DMS53 (cell line): Measurements from ENCODE around the gene CHEK2.
"Not testable (repeated sequence)": the region's sequence is repeated elsewhere in the genome, so short reads cannot be mapped to it uniquely, and the experiment has no call there.

Experiments
- DNase-seq: peaks from one replicate; lab custom pipeline; 2025; lab: John Stamatoyannopoulos, UW

CHEK2 gene

DNA sequence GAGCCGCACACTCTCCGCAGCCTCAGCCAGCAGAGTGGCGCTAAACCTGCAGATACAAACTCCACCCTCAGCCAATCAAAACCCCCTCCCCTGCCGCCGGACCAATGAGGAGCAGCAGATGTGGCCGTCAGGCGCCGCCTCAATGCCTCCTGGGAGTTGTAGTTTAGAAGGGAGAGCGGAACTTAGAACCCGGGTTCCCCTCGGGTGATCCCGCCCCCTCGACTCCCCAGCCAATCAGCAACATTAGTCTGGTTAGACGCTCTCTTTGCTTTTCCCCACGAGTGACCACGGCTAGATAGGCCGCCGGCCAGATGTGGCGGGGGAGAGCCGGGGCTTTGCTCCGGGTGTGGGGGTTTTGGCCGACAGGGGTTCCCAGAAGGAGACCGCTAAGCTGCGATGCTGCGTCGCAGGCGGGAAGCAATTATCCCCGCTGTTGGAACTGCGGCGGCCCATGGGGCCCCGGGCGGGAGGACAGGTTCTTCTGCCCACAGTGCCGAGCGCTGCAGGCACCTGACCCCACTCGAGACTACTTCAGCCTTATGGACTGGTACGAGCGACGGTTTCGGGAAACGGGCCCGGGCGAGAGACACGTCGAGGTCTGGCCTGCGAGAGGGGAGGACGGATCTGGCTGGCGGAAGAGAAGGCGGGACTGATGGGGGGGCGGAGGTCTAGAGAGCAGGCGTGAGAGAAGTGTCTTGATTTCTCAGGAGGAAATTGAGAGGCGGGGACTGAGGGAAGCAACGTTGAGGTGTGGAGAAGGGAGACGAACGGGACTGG lies at the start of gene CHEK2, which contains the start of gene HSCB:
Gene CHEK2 (minus strand): TSS at position 36 of the 777 bp plus-strand sequence. CDS start 7,099 bp downstream, outside the sequence.
Gene HSCB (plus strand): TSS at position 255 of the 777 bp plus-strand sequence. CDS start 57 bp downstream, at position 312.
- peak; percentile 94 for DNase-seq

DNA sequence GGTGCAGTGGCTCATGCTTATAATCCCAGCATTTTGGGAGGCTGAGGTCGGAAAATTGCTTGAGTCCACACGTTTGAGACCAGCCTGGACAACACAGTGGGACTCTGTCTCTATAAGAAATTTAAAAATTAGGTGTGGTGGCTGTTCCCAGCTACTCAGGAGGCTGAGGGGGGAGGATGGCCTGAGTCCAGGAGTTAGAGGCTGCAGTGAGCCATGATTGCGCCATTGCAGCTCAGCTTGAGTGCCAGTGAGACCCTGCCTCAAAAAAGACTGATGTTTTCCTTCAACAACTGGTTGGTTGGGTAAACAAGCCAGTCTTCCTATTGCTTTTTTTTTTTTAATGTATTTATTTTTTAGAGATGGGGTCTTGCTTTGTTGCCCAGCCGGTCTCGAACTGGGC lies 49.5 kb upstream of the CHEK2 start:
- DNase-seq, result no peak

DNA sequence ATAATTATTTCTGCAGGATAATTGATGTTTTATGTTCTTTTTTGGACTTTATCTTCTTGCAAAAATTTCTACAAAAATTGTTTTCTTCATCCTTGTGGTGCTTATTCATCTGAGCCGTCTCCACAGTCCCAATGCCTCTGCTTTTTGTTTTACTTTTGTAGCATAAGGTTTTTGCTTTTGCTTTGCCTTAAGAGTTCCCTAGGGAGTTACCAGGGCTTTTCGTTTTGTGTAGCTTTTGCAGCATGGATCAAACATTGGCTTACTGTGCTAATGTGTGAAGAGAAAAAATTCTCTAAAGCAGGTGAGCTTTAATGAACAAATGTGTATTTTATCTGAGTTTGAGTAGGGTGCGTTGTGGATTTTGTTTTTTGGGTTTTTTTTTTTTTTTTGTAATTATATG lies 47.0 kb upstream of the CHEK2 start:
- DNase-seq, result no peak

DNA sequence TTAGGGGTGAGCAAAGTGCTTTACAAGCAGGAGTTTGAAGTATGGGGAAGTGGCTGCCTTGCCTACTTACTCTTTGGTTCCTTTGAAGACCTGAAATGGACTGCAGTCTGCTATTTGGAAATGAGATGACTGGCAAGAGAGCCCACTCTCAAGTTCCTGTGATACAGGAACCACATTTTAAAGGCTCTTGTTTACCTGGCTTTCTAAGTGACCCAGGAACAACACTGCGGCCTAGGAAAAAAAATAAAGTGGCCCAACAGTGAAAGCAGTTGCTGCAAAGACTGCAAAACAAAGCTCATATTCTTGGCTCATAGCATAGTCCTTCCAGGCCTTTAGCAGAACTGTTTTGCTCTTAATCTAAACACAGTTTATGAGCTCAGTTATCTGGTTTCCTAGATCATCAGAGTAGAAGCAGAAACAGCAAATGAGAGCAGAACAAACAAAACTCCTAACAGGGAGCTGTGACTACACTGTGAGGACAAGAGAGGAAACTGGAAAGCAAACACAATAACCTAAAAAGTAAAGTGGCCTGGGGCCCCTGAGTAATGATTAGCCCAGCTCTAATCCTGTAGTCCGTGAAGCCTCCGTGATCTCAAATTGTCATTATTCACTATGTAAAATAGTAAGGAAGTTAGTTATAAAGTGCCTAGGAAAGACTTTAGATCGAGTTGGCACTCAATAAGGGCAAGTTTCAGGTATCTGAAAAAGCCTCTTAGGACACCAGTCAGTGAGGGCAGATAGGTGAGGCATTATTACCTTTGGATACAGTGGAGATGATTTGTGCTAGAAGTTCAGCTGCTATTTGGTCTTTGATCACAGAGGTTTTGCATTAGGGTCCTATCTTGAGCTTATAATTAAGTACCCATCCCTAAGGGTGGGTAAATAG lies 42.4 kb upstream of the CHEK2 start:
- DNase-seq, result peak; percentile 85

DNA sequence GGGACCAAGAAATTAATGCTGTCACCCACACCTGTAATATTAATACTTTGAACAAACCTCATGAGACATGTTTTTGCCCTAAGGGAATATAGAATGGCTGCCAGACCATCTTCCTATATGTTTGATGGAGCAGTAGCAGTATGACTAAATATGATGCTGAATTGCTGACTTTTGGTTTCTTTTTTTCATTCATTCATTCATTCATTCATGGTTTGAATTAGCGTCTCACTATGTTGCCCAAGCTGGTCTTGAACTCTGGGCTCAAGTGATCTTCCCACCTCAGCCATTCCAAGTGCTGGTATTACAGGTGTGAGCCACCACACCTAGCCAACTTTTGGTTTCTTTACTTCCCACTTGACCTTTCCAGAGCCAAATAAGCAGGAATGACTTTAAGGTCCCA lies 38.7 kb upstream of the CHEK2 start:
- no peak for DNase-seq

DNA sequence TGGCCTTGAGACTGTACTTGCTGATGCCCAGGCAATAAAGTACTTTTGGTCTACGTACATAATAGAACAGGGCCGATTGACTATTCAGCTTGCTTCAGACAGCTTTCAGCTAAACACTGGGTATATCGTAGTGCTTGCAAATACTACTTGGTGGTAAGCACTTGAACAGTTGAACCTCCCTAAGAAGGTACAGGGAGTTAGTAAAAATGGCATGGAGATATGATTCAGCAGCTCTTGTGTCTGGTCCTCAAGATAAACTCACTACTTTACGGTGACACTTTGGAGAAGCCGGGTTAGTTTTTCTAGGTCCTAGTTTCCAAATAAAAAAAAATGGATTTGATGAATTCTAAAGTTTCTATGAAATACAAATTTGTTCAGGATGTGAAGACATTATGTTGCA lies 38.2 kb upstream of the CHEK2 start:
- no peak for DNase-seq

DNA sequence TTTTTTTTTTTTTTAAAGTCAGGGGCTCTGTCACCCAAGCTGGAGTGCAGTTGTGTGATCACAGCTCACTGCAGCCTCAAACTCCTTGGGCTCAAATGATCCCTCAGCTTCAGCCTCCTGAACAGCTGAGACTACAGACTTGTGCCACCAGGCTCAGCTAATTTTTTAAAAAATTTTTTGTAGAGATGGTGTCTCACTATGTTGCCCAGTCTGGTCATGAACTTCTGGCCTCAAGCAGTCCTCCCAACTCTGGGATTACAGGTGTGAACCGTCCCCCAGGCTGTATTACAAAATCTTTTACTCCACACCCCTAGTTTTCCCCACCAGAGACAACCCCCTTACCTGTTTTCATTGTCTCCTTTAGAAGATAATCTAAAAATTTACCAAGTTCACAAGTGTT lies 32.8 kb upstream of the CHEK2 start:
- no peak for DNase-seq

DNA sequence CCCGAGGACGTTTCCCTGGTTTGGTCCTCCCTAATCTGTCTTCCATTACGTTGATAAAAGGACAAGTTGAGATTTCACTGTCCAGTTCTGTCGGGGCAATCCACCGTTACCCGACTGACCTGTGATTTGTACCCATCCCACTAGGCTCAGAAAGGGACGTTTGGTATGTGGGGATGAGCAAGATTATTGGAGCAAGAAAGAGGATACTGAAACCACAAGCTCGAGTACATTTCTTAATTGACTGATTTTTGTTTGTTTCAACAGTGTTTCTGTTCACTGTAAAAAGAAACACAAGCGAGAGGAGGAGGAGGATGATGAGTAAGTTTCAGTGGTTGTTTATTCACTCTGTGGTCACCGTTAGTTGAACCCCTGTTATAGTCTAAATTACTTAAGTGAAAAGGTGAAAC lies 31.8 kb upstream of the CHEK2 start:
- no peak for DNase-seq

DNA sequence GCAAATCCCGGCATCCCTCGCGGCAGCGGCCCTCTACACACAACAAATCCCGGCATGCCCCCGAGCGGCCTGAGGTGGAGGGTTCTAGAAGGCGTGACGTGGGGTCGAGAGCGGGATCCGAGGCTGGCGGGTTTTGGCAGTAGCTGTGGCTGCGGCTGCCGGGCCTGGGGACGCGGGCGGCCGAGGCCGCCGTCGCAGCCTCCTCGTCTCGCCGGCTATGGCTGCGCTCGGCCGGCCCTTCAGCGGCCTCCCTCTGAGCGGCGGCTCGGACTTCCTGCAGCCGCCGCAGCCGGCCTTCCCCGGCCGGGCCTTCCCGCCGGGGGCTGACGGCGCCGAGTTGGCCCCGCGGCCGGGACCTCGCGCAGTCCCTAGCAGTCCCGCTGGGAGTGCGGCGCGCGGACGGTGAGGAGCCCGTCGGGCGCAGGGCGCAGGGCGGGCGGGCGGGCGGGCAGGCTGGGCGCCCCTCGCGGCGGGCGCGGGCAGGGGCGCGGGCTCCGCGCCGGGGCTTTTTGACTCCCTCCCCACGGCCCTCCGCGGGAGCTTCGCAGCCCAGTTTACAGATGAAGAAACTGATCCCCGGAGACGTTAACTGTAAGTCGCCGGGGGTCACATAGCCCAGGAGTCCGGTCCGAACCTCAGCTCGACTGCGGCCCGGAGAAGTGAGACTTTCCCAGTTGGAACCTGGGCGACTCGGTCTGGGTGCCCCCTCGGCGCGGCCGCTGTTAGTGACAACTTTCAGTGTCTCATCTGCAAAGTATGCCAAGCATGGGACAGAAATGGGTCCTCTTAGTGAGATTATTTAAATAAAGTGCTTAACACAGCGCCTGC lies 31.2 kb upstream of the CHEK2 start, which contains the start of gene CCDC117:
Gene CCDC117 (plus strand): TSS at position 63 of the 828 bp plus-strand sequence. CDS start 155 bp downstream, at position 218.
- DNase-seq, result peak; percentile 89

DNA sequence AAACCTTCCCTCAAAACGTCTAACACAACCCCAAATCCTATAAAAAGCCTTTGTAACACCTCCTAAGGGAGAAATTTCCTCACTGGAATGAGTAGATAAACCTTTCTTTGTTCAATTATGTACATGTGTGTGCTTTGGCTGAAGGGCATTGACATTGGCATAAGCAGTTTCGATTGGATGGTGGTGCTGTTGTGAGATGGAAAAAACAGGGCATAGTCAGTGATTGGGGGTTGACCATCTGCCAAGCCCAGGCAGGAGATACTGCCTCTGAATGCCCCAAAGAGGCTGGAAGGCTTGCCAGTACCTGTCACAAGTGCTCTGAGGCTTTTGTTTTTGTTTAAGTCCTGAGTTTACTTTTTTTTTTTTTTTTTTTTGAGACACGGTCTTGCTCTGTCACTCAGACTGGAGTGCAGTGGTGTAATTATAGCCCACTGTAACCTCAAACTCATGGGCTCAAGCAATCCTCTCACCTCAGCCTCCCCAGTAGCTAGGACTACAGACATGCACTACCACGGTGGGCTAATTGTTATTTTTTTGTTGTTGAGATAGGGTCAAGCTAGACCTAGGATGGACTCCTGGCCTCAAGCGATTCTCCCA lies 29.7 kb upstream of the CHEK2 start:
- DNase-seq, result peak; percentile 39

DNA sequence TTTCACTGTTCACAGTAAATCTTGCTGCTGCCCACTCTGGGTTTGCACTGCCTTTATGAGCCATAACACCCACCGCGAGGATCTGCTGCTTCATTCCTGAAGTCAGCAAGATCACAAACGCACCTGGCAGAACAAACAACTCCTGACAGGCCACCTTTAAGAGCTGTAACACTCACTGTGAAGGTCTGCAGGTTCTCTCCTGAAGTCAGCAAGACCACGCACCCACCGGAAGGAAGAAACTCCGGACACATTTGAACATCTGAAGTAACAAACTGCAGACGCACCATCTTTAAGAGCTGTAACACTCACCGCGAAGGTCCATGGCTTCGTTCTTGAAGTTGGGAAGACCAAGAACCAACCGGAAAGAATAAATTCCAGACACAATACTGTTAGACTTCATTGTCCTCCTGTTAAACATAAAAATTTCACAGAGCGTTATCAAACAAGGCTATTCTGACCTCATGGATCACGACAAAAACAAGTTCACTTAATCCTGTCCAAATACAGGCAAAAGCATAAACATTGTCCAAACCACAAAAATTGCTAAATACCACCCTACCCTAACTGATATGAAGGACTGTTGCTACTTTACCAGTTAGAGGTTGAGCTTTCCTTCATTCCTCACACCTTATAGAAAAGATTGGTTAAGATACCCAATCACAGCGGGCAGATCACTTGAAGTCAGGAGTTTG lies 27.9 kb upstream of the CHEK2 start:
- DNase-seq, result no peak

DNA sequence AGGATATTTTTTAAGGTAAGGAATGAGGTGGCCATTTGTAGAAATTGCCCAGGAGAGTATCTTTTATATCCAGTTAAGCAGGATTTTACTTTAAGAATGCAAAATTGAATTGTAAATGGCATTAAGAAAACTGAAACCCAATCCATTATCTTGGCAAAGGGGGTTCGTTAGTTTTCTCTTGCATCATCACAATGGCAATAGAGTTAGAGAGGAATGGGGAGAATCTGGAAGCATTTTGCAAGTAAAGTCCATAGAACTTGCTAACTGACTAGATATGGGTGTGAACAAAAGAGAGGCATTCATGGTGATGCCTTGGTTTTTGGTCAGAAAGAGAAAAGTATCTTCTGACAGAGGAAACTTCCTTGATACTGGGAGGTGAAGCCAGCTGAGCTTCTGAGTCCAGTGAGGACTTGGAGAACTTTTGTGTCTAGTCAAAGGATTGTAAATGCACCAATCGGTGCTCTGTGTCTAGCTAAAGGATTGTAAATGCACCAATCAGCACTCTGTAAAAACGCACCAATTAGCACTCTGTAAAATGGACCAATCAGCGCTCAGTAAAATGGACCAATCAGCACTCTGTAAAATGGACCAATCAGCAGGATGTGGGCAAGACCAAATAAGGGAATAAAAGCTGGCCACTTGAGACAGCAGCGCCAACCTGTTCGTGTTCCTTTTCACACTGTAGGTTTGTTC lies 27.2 kb upstream of the CHEK2 start:
- peak; percentile 25 for DNase-seq

DNA sequence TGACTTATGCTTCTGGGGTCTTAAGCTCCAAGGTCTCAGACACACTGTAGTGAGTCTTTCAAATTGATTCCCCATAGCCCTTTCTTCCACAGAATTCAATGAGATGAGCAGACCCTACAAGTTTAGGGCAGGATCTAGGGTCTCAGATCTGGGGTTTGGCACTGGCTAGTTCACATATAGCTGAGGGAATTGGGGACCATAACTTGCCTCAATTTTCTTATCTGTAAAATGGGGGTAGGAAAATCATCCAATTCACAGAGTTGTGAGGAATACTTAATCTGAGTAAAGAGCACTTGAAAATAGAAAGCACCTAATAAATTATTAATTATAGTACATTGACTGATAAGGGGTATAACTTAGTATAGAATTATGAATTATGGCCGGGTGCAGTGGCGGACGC lies 25.0 kb upstream of the CHEK2 start:
- no peak for DNase-seq

DNA sequence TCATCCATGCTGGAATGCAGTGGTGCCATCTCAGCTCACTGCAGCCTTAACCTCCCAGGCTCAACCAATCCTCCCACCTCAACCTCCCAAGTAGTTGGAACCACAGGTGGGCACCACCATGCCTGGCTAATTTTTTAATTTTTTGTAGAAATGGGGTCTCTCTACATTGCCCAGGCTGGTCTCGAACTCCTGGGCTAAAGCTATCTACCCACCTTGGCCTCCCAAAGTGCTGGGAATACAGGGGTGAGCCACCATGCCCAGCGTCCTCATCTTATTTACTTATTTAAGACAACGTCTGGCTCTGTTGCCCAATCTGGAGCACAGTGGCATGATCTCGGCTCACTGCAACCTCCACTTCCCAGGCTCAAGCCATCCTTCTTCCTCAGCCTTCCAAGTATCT lies 20.4 kb upstream of the CHEK2 start:
- not testable (repeated sequence) for DNase-seq

DNA sequence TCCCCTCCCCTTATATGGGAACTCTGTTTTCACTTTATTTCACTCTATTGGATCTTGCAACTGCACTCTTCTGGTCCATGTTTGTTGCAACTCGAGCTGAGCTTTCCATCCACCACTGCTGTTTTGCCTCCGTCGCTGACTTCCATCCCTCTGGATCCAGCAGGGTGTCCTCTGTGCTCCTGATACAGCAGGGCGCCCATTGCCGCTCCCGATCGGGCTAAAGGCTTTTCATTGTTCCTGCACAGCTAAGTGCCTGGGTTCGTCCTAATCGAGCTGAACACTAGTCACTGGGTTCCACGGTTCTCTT lies 19.8 kb upstream of the CHEK2 start:
- no peak for DNase-seq

DNA sequence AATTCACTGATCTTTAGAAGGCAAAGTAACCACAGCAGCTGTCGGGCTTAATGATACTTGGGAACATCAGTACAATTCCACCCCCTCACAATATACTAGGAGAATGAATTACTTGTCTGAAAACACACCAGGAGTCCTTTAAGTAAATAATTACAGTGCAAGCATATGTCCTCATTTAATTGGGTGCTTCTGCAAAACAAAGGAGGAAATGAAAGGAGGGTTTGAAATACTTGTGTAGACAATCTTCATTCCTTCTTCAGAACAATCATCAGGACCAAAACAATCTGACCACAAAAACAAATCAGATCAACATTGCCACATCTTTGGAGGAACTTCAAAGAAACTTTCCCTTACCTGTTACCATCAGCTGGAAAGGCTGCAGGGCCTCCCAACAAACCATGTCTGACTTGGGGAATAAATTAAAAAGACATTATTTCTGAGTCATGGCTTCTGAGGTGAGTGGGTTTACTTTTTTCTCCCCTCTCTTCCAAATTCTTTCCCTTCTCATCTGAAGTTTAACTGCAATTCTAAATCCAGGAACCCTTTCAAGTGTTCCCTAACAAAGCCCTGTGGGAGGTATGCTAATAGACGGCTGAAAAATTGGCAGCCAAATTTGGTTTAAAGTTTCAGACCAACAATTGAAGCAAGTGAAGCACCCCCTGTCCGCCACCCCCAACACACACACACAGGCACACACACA lies 18.4 kb upstream of the CHEK2 start:
- DNase-seq, result no peak

DNA sequence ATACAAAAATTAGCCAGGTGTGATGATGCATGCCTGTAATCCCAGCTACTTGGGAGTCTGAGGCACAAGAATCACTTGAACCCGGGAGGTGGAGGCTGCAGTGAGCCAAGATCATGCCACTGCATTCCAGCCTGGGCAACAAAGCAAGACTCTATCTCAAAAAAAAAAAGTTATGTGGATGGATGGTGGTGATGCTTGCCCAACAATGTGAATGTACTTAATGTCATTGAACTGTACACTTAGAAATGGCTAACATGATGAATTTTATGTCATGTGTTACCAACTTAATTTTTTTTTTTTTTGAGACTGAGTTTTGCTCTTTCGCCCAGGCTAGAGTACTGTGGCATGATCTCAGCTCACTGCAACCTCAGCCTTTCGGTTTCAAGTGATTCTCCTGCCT lies 12.9 kb upstream of the CHEK2 start:
- DNase-seq, result not testable (repeated sequence)

DNA sequence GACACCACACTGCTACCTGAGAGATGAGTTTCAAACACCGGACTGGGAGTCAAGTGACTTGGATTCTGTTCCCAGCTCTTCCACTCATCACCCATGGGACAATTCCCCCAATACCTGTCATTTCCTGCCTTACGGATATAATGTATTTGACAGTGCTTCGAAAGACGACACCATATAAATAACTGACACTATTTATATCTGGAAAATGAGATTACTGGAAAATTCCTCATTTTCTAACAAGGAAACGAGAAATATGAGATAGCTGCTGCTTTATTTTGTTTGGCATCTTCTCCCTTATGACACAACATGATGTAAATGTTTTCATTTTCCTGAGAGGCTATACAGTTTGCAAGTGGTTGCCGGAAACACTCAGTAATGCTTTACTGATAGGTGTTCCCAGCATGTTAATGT lies 8.9 kb upstream of the CHEK2 start:
- DNase-seq, result no peak

DNA sequence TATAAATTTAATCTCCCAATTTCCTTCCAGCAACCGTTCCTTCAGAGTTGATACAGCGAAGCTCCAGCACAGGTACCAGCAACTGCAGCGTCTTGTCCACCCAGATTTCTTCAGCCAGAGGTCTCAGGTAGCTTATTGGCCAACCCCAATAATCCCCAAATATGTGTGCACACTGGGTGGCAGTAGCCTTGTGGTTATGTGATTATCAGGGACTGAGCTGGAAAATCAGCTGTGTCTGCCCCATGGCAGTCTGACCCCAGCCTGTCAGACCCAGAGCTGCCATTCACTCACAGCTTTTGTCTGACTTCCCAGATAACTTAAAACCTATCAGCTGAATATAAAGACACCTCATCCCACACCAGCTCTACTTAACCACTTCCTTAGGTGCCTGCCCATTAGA lies 2.2 kb upstream of the CHEK2 start:
- DNase-seq, result no peak

DNA sequence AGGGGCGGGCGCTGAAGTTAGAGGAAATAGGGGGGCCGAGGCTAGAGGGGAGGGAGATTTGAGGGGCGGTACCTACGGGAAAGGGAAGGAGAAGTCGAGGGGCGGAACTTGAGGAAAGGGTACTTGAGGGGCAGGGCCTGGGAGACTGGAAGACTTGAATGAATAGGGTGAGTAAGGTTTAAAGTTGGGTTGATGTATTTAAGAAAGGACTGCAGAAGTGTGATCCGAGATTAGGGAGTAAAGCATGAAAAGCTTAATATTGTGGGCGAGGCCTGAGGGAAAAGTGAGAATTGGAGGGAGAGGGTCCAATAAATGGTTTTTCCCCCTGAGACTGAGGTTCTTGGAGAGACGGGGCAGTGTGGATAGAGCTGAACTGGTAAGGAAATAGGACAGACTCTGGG lies 942 bp upstream of the CHEK2 start:
- no peak for DNase-seq
